OCI-LY7 (cell line): ENCODE results near the gene AMIGO1. TPM values are rescaled to one million over a fixed set of nuclear protein-coding genes. Genes with fewer than 3 reads are reported as not detected.

Source experiments
- BruUV-seq: library from RNA; stranded (reverse); fragments of 400-500 nt; replicated peaks from 2 replicates; lab custom pipeline; 2021; lab: Mats Ljungman, UMichigan
- CTCF ChIA-PET: fragments of 300-600 bp; sonication (Branson Sonifier 250); formaldehyde crosslinking; loops from one replicate; lab custom pipeline; 2022; ENCODE audit warnings: antibody characterized with exemption; ENCODE audit not compliant: unreplicated experiment; lab: Charles Lee
- POLR2A ChIA-PET: fragments of 300-600 bp; sonication (Branson Sonifier 250); formaldehyde crosslinking; loops from one replicate; lab custom pipeline; 2022; ENCODE audit warnings: antibody characterized with exemption; lab: Charles Lee
- DNase-seq: peaks from one replicate; pipeline ENCODE4 v3.0.0-alpha.2; 2015; ENCODE audit warnings: low spot score
- H2AFZ ChIP-seq: fragments of 200-600 bp; sonication (generic), shearing (Covaris generic); 2 replicates; pipeline ENCODE4 v1.6.1; 2014; ENCODE audit warnings: mild to moderate bottlenecking, antibody characterized with exemption, low read length, moderate library complexity
- H3K27ac ChIP-seq: fragments of 200-600 bp; sonication (generic); 2 replicates; pipeline ENCODE4 v1.5.1; 2014; ENCODE audit warnings: mixed run types, low read depth, mild to moderate bottlenecking, moderate library complexity, low read length, inconsistent platforms; ENCODE audit not compliant: poor library complexity, severe bottlenecking
- H3K36me3 ChIP-seq: fragments of 200-600 bp; sonication (generic); 2 replicates; pipeline ENCODE4 v1.6.1; 2014; ENCODE audit warnings: mild to moderate bottlenecking, antibody characterized with exemption, low read length, moderate library complexity, mixed read lengths; ENCODE audit not compliant: insufficient read depth
- H3K4me1 ChIP-seq: fragments of 200-600 bp; sonication (generic); 2 replicates; pipeline ENCODE4 v1.5.1; 2014; ENCODE audit warnings: mild to moderate bottlenecking, low read length; ENCODE audit not compliant: insufficient read depth, poor library complexity, severe bottlenecking
- H3K4me2 ChIP-seq: fragments of 200-600 bp; sonication (generic); 2 replicates; pipeline ENCODE4 v1.6.1; 2014; ENCODE audit warnings: mild to moderate bottlenecking, low read length
- H3K4me3 ChIP-seq: fragments of 200-600 bp; sonication (generic); 2 replicates; pipeline ENCODE4 v1.5.1; 2014; ENCODE audit warnings: mild to moderate bottlenecking, low read depth, low read length; ENCODE audit not compliant: poor library complexity, severe bottlenecking
- H3K79me2 ChIP-seq: fragments of 200-600 bp; sonication (generic); 2 replicates; pipeline ENCODE4 v1.6.1; 2016; ENCODE audit warnings: low read depth, mild to moderate bottlenecking, low read length, moderate library complexity, mixed read lengths; ENCODE audit not compliant: insufficient read depth
- H3K9me2 ChIP-seq: fragments of 200-600 bp; sonication (generic); 2 replicates; pipeline ENCODE4 v1.6.1; 2016; ENCODE audit warnings: mild to moderate bottlenecking, low read length, mixed read lengths; ENCODE audit not compliant: insufficient read depth
- H3K9me3 ChIP-seq: fragments of 200-600 bp; sonication (generic); 2 replicates; pipeline ENCODE4 v1.6.1; 2014; ENCODE audit warnings: mild to moderate bottlenecking, mixed run types, low read length, mixed read lengths
- H4K20me1 ChIP-seq: fragments of 200-600 bp; sonication (generic); 2 replicates; pipeline ENCODE4 v1.6.1; 2014; ENCODE audit warnings: mild to moderate bottlenecking, antibody characterized with exemption, low read length, moderate library complexity, mixed read lengths; ENCODE audit not compliant: insufficient read depth
- CTCF ChIP-seq: fragments of 200-600 bp; sonication (generic); conservative IDR thresholded peaks from 2 replicates; pipeline ENCODE4 v1.5.1; 2014; ENCODE audit warnings: mild to moderate bottlenecking, antibody characterized with exemption, low read length, moderate library complexity, mixed read lengths
- EZH2phosphoT487 ChIP-seq: fragments of 200-600 bp; sonication (generic); IDR thresholded peaks from 2 replicates; pipeline ENCODE4 v1.6.1; 2018; ENCODE audit warnings: low read depth, borderline replicate concordance, mild to moderate bottlenecking, mixed run types, antibody characterized with exemption, low read length, moderate library complexity, mixed read lengths
- intact Hi-C: fragments of 100-400 bp; cut with micrococcal nuclease; formaldehyde crosslinking; loops from one replicate; pipeline ENCODE4 v1.10.0; 2022; ENCODE audit not compliant: unreplicated experiment
- total RNA-seq, 2 experiments: library from RNA; depleted of rRNA in 1 of 2; stranded (reverse); fragments of >200 nt in 1 of 2; shearing (Covaris generic) in 1 of 2; gene quantifications; 2 replicates each; pipeline ENCODE4 v1.2.3, GENCODE V29; 2014 to 2022

Gene AMIGO1
- total RNA-seq, 2 experiments from 2014 or later, result 0.15 to 0.16 TPM

GRCh38 chr1:109556563-109556962 lies 47.0 kb upstream of the AMIGO1 start:
- H3K4me1 ChIP-seq, result peaks cover 8% of the 10 kb centered on the region
- TF ChIP-seq EZH2phosphoT487 (no peak), CTCF (no peak)
- POLR2A ChIA-PET, result interaction anchor here (0.7 kb wide), 1 partner anchor 24 kb away, joined by 3 read pairs; no protein-coding TSS in a partner anchor
- no peak overlapping the region for H3K4me2 ChIP-seq
- no peak overlapping the region for H3K4me3 ChIP-seq
- H3K9me3 ChIP-seq, result no peaks in the 10 kb centered on the region
- intact Hi-C loops, result no loop called here
- BruUV-seq, result no TSS peak
- CTCF ChIA-PET, result no interaction called here
- DNase-seq, result no peak
- H4K20me1 ChIP-seq, result peaks cover 5% of the 10 kb centered on the region; the same call in 1 of the 2 replicates
- H3K79me2 ChIP-seq, result peaks cover 91% of the 10 kb centered on the region
- no peak overlapping the region for H2AFZ ChIP-seq
- H3K36me3 ChIP-seq, result peaks cover 15% of the 10 kb centered on the region
- no peak overlapping the region for H3K27ac ChIP-seq
- H3K9me2 ChIP-seq, result no peaks in the 10 kb centered on the region

GRCh38 chr1:109548321-109549267 lies 39.1 kb upstream of the AMIGO1 start, which contains the start of gene GNAI3:
GNAI3 (plus strand) TSS chr1:109548615; CDS start chr1:109548721, 106 bp downstream.
- Histone ChIP-seq H3K4me1 (peaks cover 25% of the 10 kb centered on the region), H3K9me2 (no peaks in the 10 kb centered on the region), H3K4me2 (peak within 1 kb of the TSS; percentile 95), H3K27ac (peak within 1 kb of the TSS; percentile 79), H3K36me3 (peaks cover 14% of the 10 kb centered on the region), H3K9me3 (no peaks in the 10 kb centered on the region), H4K20me1 (peaks cover 15% of the 10 kb centered on the region), H2AFZ (peak within 1 kb of the TSS; percentile 89), H3K4me3 (peak within 1 kb of the TSS; percentile 85), H3K79me2 (peaks cover 61% of the 10 kb centered on the region)
- intact Hi-C loops, result no loop called here
- POLR2A ChIA-PET, result interaction anchor here (0.8 to 2.7 kb wide), 16 partner anchors 10 to 486 kb away, joined by 3 to 14 read pairs (median 3); partner anchors contain the start of genes AHCYL1, AMPD2, ATXN7L2 and GNAT2
- peak; percentile 97 for DNase-seq
- no TSS peak for BruUV-seq
- CTCF ChIA-PET, result interaction anchor here (0.6 to 2.0 kb wide), 6 partner anchors 16 to 436 kb away, joined by 3 to 8 read pairs (median 3); partner anchors contain the start of gene AHCYL1
- TF ChIP-seq CTCF (no peak; the same call in 1 of the 2 replicates), EZH2phosphoT487 (no peak)
